Measurements from ENCODE around the gene TMIGD1.

TMIGD1 gene

GRCh38 chr17:30323262-30323894 lies 10.5 kb downstream of the TMIGD1 start:
- Histone ChIP-seq H3K36me3 (no peaks in the 10 kb centered on the region), H3K27me3 (peaks cover 0 to 14% of the 10 kb centered on the region in 2 donors), H3K4me3 (no peak overlapping the region), H3K27ac (no peak overlapping the region), H3K4me1 (no peaks in the 10 kb centered on the region), H3K9me3 (no peaks in the 10 kb centered on the region)
- TF ChIP-seq, protein P1, sequence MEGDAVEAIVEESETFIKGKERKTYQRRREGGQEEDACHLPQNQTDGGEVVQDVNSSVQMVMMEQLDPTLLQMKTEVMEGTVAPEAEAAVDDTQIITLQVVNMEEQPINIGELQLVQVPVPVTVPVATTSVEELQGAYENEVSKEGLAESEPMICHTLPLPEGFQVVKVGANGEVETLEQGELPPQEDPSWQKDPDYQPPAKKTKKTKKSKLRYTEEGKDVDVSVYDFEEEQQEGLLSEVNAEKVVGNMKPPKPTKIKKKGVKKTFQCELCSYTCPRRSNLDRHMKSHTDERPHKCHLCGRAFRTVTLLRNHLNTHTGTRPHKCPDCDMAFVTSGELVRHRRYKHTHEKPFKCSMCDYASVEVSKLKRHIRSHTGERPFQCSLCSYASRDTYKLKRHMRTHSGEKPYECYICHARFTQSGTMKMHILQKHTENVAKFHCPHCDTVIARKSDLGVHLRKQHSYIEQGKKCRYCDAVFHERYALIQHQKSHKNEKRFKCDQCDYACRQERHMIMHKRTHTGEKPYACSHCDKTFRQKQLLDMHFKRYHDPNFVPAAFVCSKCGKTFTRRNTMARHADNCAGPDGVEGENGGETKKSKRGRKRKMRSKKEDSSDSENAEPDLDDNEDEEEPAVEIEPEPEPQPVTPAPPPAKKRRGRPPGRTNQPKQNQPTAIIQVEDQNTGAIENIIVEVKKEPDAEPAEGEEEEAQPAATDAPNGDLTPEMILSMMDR (IDR thresholded peaks at IDR 0.05): no peak
- intact Hi-C loops (cut with DNase I; ENCODE audit: low total_unique reads): no loop called here
- no peak for DNase-seq

DNA sequence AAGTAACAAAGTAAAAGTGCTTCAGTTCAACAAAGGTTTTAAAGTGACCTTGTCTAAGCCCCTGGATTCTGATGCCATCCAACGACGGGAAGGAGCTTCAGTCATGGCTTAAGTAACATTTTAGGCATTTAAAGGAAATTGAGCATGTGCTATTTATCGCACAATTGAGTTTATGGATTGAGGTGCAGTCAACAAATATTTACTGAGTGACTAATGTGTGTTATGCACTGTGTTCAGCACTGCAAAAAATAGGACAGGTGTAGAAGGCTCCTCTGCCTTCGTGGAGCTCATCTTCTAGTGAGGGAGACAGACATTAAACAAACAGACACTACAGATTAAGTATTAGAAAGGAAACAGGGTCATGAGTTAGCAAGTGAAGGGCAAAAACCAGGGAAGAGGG lies 12.5 kb downstream of the TMIGD1 start:
- no peak overlapping the region for H3K27ac ChIP-seq
- no peak overlapping the region for H3K4me3 ChIP-seq
- TF ChIP-seq, protein P1 (IDR thresholded peaks at IDR 0.05): no peak
- no peaks in the 10 kb centered on the region for H3K4me1 ChIP-seq
- H3K9me3 ChIP-seq: no peaks in the 10 kb centered on the region
- H3K36me3 ChIP-seq: no peaks in the 10 kb centered on the region
- intact Hi-C loops (cut with DNase I; ENCODE audit: low total_unique reads): no loop called here
- no peak for DNase-seq
- peaks cover 0 to 7% of the 10 kb centered on the region in 2 donors for H3K27me3 ChIP-seq

- no peaks in the 10 kb centered on the region for H3K4me1 ChIP-seq
- H3K4me3 ChIP-seq: no peak overlapping the region
- DNase-seq: no peak
- H3K9me3 ChIP-seq: no peaks in the 10 kb centered on the region
- peaks cover 0 to 7% of the 10 kb centered on the region in 2 donors for H3K27me3 ChIP-seq
- TF ChIP-seq, protein P1 (IDR thresholded peaks at IDR 0.05): no peak
- H3K36me3 ChIP-seq: no peaks in the 10 kb centered on the region
- H3K27ac ChIP-seq: no peak overlapping the region
- intact Hi-C loops (cut with DNase I; ENCODE audit: low total_unique reads): no loop called here
Measured at GRCh38 chr17:30318155-30318554, 15.7 kb downstream of the TMIGD1 start.

GRCh38 chr17:30316736-30317135 lies 17.1 kb downstream of the TMIGD1 start:
- intact Hi-C loops (cut with DNase I; ENCODE audit: low total_unique reads): no loop called here
- no peaks in the 10 kb centered on the region for H3K9me3 ChIP-seq
- H3K36me3 ChIP-seq: no peaks in the 10 kb centered on the region
- H3K4me3 ChIP-seq: no peak overlapping the region
- TF ChIP-seq, protein P1 (IDR thresholded peaks at IDR 0.05): no peak
- peaks cover 0 to 7% of the 10 kb centered on the region in 2 donors for H3K27me3 ChIP-seq
- no peaks in the 10 kb centered on the region for H3K4me1 ChIP-seq
- DNase-seq: no peak
- H3K27ac ChIP-seq: no peak overlapping the region

GRCh38 chr17:30315106-30315505 lies 18.8 kb downstream of the TMIGD1 start:
- Histone ChIP-seq H3K4me1 (no peaks in the 10 kb centered on the region), H3K9me3 (no peaks in the 10 kb centered on the region), H3K27me3 (no peaks in the 10 kb centered on the region), H3K36me3 (no peaks in the 10 kb centered on the region), H3K4me3 (no peak overlapping the region), H3K27ac (no peak overlapping the region)
- DNase-seq: no peak
- TF ChIP-seq, protein P1 (IDR thresholded peaks at IDR 0.05): no peak
- intact Hi-C loops (cut with DNase I; ENCODE audit: low total_unique reads): no loop called here

GRCh38 chr17:30314474-30314873 lies 19.4 kb downstream of the TMIGD1 start:
- no peak overlapping the region for H3K4me3 ChIP-seq
- H3K9me3 ChIP-seq: no peaks in the 10 kb centered on the region
- H3K4me1 ChIP-seq: no peaks in the 10 kb centered on the region
- H3K36me3 ChIP-seq: no peaks in the 10 kb centered on the region
- H3K27ac ChIP-seq: no peak overlapping the region
- DNase-seq: no peak
- no peaks in the 10 kb centered on the region for H3K27me3 ChIP-seq
- TF ChIP-seq, protein P1 (IDR thresholded peaks at IDR 0.05): no peak
- intact Hi-C loops (cut with DNase I; ENCODE audit: low total_unique reads): no loop called here
